ENCODE data around the gene ADGRB3. TPM values are rescaled to one million over a fixed set of nuclear protein-coding genes. Genes with fewer than 3 reads are reported as not detected.

Gene ADGRB3
- total and polyA plus RNA-seq, 8 donors = 0.19 to 16.0 (median 0.61) TPM; not detected in 1

DNA sequence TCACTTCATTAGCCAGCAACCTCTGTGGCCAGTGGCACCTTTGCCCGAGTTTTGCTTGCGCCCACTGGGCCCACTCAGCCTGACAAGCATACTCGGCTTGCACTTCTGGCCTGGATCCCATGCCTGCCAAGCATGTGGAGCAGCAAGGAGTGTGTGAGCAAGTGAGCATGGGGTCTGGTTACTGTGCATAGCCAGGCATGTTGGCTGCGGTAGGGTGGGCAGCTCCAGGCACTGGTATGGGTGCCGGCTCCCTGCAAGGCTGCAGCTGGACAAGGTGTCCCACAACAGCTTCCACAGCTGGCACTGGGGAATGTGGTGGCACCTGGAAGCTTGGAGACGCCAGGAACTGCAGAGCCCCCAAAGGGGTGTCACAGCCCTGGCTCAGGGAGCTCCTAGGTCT lies 510.0 kb downstream of the ADGRB3 start:
- H3K9me3 ChIP-seq = peaks cover 0 to 23% (median 13%) of the 10 kb centered on the region in 4 donors
- no peak overlapping the region for H3K27ac ChIP-seq
- intact Hi-C loops (cut with DNase I; ENCODE audit: low total_unique reads) = no loop called here
- 76 to 90% (median 80%) methylated on average over 6 of the region's 6 CpGs for WGBS, 5 donors
- TF ChIP-seq EP300 (IDR thresholded peaks at IDR 0.05) = no peak
- no peak for TF ChIP-seq POLR2AphosphoS5 (IDR thresholded peaks at IDR 0.05)
- TF ChIP-seq, protein P1, sequence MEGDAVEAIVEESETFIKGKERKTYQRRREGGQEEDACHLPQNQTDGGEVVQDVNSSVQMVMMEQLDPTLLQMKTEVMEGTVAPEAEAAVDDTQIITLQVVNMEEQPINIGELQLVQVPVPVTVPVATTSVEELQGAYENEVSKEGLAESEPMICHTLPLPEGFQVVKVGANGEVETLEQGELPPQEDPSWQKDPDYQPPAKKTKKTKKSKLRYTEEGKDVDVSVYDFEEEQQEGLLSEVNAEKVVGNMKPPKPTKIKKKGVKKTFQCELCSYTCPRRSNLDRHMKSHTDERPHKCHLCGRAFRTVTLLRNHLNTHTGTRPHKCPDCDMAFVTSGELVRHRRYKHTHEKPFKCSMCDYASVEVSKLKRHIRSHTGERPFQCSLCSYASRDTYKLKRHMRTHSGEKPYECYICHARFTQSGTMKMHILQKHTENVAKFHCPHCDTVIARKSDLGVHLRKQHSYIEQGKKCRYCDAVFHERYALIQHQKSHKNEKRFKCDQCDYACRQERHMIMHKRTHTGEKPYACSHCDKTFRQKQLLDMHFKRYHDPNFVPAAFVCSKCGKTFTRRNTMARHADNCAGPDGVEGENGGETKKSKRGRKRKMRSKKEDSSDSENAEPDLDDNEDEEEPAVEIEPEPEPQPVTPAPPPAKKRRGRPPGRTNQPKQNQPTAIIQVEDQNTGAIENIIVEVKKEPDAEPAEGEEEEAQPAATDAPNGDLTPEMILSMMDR (IDR thresholded peaks at IDR 0.05) = no peak
- TF ChIP-seq POLR2A (IDR thresholded peaks at IDR 0.05) = no peak
- no peaks in the 10 kb centered on the region for H3K36me3 ChIP-seq
- no peak for DNase-seq
- H3K4me1 ChIP-seq = no peaks in the 10 kb centered on the region
- no peak overlapping the region for H3K4me3 ChIP-seq
- no peaks in the 10 kb centered on the region for H3K27me3 ChIP-seq

DNA sequence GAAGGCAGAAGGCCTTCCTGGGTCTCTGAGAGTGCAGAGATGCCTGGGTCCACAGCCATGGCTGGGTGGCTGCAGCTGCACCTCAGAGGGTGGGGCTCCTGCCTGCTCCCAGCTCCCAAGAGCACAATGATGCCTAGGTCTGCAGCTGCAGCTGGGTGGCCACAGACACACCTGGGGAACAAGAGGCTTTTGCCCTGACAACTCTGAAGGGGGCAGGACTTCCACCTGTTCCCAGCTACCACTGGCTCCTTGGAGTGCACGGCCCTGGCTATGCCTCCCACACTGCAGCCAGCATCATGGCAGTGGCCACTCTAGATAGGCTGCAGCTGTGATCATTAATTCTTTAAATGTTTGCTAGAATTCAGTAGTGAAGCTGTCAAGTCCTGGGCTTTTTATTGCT lies 511.3 kb downstream of the ADGRB3 start:
- H3K27ac ChIP-seq = no peak overlapping the region
- no peak overlapping the region for H3K4me3 ChIP-seq
- no peaks in the 10 kb centered on the region for H3K36me3 ChIP-seq
- intact Hi-C loops (cut with DNase I; ENCODE audit: low total_unique reads) = no loop called here
- peaks cover 0 to 22% (median 13%) of the 10 kb centered on the region in 4 donors for H3K9me3 ChIP-seq
- TF ChIP-seq, protein P1 (IDR thresholded peaks at IDR 0.05) = no peak
- TF ChIP-seq EP300 (IDR thresholded peaks at IDR 0.05) = no peak
- no peaks in the 10 kb centered on the region for H3K4me1 ChIP-seq
- no peak for DNase-seq
- H3K27me3 ChIP-seq = no peaks in the 10 kb centered on the region
- 44 to 76% (median 66%) methylated on average over 1 of the region's 1 CpG for WGBS, 5 donors

DNA sequence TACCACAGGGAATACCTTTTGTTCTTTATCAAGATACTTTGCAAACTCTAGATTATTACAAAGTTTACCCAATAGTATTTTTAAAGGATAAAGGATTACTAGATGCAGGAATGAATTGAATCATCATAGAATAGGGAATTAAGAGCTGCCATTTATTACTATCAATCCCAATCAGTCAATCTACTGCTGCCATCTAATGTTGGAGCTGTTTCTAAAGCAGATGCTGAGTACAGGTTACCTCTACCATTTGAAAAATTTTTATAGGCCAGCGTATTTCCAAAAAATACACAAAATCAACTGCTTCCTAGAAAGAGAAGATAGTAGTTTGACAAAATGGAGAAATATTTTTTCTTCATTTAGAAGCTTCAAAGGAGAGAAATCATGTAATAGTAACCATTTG lies 520.4 kb downstream of the ADGRB3 start:
- Histone ChIP-seq H3K9me3 (no peaks in the 10 kb centered on the region), H3K4me1 (no peaks in the 10 kb centered on the region), H3K27ac (no peak overlapping the region), H3K36me3 (no peaks in the 10 kb centered on the region), H3K4me3 (no peak overlapping the region), H3K27me3 (no peaks in the 10 kb centered on the region)
- no peak for TF ChIP-seq EP300 (IDR thresholded peaks at IDR 0.05)
- TF ChIP-seq POLR2A (IDR thresholded peaks at IDR 0.05) = no peak
- TF ChIP-seq, protein P1 (IDR thresholded peaks at IDR 0.05) = no peak
- no peak for TF ChIP-seq POLR2AphosphoS5 (IDR thresholded peaks at IDR 0.05)
- DNase-seq = no peak
- 71 to 85% (median 81%) methylated on average over 1 of the region's 1 CpG for WGBS, 5 donors
- intact Hi-C loops (cut with DNase I; ENCODE audit: low total_unique reads) = no loop called here

DNA sequence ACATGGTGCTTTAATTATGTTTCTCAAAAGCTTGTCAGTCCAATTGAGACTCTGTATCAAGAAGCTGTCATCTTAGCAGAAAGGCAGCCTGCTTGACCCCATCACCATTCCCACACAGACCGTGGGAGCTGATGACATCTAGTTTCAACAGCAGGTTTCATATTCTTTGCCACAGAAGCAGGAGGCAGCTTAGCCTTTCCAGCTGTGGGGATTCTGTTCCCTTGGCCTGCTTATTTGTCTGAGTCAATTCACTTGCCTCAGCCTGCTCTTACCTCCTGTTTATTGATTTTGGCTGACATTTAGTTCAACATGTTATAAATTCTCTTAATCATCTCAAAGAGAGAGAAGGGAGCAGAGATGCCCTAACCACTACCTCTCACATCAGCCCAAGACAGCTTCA lies 527.7 kb downstream of the ADGRB3 start:
- intact Hi-C loops (cut with DNase I; ENCODE audit: low total_unique reads) = no loop called here
- DNase-seq = no peak
- no peak for TF ChIP-seq POLR2AphosphoS5 (IDR thresholded peaks at IDR 0.05)
- TF ChIP-seq, protein P1 (IDR thresholded peaks at IDR 0.05) = no peak
- no peak for TF ChIP-seq EP300 (IDR thresholded peaks at IDR 0.05)
- TF ChIP-seq POLR2A (IDR thresholded peaks at IDR 0.05) = no peak
- Histone ChIP-seq H3K36me3 (no peaks in the 10 kb centered on the region), H3K4me3 (no peak overlapping the region), H3K27ac (no peak overlapping the region), H3K9me3 (no peaks in the 10 kb centered on the region), H3K27me3 (no peaks in the 10 kb centered on the region), H3K4me1 (no peaks in the 10 kb centered on the region)
- WGBS, 5 donors = 23 to 37% (median 29%) methylated on average over 1 of the region's 1 CpG
